A172 (cell line): Measurements from ENCODE around the gene TTC33. TPM values are rescaled to one million over a fixed set of nuclear protein-coding genes. Genes with fewer than 3 reads are reported as not detected.
"Not testable (repeated sequence)": the region's sequence is repeated elsewhere in the genome, so short reads cannot be mapped to it uniquely, and the experiment has no call there.

Source experiments
- DNase-seq: peaks from one replicate; pipeline ENCODE4 v3.0.0-alpha.2; 2015; ENCODE audit warnings: low spot score
- total RNA-seq: library from RNA; depleted of rRNA; stranded (reverse); fragments of >200 nt; shearing (Covaris generic); gene quantifications from 2 replicates; pipeline ENCODE4 v1.2.3, GENCODE V29; 2014

The TTC33 gene
- total RNA-seq, 1 experiment from 2014 or later, result 24.4 TPM

DNA sequence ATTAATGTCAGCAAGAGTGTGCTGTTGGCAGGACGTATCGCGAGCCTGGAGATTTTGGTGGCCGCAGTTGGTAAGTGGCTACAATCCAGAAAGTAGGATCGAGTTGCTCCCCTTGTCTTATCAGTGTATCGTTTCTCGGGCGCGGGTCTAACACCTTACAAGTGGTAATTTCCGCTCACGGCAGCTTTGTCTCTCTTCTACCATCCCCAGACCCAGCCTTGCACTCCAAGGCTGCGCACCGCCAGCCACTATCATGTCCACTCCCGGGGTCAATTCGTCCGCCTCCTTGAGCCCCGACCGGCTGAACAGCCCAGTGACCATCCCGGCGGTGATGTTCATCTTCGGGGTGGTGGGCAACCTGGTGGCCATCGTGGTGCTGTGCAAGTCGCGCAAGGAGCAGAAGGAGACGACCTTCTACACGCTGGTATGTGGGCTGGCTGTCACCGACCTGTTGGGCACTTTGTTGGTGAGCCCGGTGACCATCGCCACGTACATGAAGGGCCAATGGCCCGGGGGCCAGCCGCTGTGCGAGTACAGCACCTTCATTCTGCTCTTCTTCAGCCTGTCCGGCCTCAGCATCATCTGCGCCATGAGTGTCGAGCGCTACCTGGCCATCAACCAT is 74.9 kb downstream of the TTC33 start:
- DNase-seq, result no peak

DNA sequence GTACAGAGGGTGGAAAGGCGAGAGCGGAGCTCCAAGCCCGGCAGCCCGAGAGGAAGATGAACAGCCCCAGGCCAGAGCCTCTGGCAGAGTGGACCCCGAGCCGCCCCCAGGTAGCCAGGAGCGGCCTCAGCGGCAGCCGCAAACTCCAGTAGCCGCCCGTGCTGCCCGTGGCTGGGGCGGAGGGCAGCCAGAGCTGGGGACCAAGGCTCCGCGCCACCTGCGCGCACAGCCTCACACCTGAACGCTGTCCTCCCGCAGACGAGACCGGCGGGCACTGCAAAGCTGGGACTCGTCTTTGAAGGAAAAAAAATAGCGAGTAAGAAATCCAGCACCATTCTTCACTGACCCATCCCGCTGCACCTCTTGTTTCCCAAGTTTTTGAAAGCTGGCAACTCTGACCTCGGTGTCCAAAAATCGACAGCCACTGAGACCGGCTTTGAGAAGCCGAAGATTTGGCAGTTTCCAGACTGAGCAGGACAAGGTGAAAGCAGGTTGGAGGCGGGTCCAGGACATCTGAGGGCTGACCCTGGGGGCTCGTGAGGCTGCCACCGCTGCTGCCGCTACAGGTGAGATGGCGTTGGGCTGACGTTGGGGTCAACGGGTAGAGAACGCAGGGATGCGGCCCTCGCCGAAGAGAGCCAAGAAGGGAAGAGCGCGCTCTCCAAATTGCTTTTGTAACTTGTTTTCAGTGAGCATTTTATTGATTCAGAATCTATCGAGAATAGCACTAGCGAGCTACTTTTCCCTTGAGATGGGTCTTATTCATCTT is 75.7 kb downstream of the TTC33 start, which contains the start of gene PTGER4:
TSS of gene PTGER4 (plus strand) at position 3 of the 769 bp plus-strand sequence. CDS start 1,079 bp downstream, outside the sequence.
- DNase-seq, result no peak

DNA sequence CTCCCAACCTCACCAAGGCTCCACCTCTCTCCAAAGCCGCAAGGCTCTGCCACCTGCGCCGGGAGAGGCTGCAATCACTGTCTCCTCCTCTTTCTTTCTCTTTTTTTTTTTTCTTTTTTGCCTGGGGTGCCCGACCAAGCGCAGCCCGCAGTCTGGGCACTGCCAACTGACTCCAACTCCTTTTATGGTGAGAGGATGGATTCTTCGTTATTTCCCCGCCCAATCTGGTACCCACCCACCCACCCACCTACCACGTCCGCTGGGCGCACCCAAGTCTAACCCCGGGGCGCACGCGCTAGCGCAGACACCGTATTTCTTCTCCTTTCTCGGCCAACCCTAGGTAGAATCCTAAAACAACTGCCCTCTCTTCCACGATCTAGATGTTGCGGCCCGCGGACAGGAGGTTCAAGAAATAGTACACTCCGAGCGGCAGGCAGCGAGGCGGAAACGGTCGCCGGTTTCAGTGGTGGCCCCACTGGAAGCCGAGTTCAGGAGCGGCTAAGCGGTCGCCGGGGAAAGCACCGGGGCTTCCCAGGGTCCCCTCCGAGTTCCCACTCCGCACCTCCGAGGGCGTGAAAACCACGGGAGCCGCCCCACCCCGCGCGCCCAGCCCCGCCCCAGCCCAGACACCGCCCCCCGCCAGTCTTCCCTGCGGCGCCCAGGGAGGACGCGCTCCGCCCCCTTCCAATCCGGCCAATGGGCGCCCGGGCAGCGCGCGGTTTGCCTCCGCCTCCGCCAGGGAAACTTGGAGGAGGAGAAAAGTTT is 76.4 kb downstream of the TTC33 start:
- DNase-seq, result peak; percentile 95

DNA sequence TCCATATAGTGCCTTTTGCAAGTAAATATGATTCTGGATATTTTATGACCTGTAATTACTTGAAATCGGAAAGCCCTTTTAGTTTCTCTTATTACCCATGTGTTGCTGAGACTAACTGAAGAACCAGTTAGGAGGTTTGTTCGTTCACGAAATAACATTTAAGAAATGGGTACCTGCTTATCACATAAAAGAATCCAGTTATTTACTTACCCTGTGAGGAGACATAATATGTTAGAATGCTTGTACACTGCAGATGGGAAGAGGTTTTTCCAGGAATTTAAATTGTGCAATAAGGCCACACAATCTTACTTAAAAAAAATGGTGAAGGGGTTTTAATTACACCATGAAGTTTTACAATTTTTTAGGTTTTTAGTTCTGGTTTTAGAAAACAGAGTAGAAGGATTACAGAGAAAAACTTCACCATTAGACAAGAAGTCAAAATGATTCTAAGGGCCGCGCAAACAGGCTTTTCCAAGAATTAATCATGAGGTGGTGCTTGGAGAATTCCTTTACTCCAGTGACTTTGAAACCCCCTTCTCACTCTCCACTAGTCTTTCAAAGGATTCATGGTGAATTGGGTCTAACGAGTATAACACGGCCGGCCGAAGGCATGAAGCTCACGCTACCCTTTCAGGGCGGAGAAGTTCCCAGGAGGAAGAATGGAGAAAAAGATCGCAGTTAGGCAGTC is 77.2 kb downstream of the TTC33 start:
- DNase-seq, result peak; percentile 29

DNA sequence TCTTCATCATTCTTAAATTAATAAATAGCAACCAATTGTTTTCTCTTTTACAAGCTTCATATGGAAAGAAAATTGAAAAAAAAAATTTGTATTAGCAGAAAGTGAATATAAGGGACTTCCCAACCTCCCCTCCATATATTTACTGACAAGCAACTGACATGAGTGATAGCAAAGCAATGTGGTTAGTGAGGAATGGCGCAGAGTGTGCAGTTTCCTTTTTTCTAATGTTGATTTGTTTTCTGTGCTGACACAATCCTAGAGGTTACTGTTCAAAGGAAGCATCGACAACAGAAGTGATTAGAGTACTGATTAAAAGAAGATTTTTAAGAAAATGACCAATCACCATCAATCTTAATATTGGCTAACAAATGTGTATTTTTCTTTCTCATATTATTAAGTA is 77.7 kb downstream of the TTC33 start:
- DNase-seq, result peak; percentile 41

DNA sequence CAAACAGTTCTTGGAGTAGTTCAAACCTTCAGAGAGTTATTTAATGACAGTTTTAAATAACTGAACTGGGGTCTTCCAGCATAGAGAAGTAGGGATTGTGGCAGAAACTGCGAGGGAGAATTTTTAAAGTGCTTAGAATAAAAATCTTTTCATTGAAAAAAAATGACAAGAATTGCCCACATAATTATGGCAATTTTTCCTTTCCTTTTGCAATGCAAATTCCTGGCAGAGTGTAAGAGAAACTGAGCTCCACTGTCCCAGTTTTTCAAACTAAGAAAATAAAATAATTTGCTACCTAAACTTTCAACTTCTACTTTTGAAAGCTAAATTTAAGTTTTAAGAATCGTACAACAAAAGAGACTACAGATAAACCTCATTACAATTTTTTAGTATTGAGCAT is 78.3 kb downstream of the TTC33 start:
- DNase-seq, result no peak

DNA sequence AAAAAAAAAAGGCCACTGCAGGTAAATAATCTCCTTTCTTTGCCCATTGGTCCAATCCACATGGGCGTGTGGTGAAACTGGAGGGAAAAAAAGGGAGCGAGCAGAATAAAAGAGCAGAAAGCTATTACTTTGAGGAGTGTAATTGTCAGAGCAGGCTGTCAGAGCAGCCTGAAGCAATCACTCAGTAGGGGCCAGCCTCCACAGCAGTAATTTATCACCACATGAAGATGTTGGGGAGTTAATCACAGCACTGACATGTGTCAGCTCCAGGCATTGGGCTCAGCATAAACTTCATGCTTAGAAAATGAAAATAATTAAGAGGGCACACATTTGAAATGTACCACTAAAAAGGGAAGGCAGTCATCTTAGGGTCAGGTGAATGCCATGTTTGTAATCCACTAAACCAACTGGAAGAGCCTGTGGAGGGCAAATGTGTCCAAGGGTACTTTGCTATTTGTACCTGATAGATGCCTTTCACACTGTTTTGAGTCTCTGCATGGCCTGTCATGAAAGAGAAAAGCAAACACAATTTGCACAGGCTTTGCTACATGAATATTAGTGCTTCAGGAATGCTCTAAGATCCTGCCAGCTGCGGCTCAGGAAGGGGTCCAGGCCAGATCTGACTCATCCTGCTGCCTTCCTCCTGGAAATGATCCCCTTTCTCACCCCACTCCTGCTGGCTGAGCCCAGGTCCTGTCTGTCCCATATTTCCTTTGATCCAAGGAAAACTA is 79.0 kb downstream of the TTC33 start:
- peak; percentile 91 for DNase-seq

DNA sequence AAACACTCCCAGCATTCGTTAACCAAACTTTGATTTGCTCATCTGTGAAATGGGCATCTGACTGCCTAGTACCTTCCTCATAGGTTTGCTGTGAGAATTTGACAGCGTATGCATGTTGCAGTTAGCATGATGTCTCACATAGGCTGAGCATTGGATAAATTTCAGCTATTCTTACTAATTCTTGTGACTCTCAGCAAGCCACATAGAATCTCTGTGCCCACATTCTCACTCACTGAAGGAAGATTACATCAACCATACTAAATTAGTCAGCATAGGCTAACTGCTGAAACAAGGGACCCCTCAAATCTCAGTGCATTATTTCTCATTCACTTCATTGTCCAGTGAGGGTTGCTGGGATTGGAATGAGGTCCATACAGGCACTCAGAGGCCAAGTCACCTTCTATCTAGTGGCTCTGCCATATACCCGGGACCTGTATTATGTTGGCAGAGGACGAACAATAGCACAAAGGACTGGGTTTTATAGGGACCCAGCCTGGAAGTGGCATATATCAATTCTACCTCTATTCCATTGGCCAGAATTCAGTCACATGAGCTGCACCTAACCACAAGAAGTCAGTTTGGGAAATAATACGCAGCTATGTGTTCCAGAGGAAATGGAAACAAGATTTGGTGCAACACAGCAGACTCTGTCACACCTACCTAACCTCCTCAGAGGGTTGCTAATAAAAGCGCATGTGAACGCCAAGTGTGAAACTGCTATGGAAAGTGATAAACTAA is 80.2 kb downstream of the TTC33 start:
- no peak for DNase-seq

DNA sequence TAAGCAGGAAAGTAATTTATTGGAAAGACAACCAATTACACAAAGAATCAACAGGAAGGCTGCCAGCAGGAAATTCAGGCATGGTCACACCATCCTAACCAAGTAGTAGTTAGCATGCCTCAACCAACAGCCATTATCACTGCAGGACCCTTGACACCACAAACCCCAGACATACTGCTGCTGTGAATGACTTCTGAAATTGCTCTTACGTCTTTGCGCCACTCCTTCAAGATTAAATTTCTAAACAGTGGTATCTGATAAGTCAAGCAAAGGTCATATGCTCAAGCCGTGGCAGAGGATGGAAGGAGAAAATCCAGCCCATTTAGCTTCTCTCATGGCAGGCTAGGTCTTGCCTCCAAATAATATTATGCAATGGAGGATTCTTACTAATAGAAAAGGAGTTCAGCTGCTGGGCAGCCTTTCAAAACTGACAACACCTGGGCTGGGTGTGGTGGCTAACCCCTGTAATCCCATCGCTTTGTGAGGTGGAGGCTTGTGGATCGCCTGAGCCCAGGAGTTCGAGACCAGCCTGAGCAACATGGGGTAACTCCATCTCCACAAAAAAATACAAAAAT is 81.0 kb downstream of the TTC33 start:
- no peak for DNase-seq

DNA sequence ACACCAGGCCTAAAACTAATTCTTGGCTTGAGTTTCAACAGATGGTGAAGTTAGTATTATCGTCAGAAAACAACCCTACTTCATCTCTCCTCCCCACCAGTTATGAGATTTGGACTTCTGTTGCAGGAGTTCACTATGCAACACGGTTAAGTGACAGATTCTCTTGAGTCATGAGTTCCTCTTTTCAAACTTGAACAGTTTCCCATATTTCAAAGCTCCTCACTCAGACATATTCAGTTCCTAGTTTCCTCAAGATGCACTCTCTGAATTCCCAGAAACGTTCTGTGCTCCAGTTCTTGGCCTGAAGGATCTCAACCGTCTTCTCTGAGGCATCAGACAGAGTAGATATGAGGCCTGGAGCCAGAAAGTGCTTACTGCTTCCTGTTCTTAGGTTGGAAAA is 83.3 kb downstream of the TTC33 start:
- DNase-seq, result no peak

DNA sequence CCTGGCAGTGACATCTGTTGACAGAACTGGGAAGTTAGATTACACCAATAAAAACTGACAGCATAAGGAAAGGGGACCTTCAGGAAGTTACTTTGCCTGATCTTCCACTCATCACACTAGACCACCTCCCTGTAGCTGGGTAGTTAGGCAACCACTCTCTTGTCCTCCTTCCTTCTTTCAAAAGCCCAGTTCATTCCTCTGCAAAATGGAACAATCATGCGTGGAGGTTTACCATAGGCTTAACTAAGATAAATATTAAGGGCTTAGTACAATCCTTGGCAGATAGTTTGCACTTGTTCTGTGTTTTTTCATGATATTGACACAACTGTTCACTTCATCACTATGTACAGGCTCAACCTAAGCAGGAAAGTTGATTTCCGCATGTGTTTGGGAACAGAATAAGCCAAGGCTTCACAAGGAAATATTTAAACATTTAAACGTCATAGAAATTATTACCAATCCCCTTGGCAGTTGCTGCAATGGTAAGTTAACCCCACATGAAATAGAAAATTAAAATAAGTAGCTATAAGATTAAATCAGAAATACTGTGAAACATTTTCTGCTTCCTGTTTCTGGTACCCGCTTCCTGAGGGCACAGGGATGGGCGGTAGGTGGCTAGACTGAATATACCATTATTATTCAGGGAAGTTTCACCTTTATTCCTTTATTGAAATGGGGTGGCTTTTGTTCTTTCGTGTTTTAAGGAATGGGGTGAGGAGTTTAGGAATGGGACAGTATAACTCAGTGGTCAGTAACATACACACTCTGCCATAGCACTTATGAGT is 86.0 kb downstream of the TTC33 start:
- no peak for DNase-seq

DNA sequence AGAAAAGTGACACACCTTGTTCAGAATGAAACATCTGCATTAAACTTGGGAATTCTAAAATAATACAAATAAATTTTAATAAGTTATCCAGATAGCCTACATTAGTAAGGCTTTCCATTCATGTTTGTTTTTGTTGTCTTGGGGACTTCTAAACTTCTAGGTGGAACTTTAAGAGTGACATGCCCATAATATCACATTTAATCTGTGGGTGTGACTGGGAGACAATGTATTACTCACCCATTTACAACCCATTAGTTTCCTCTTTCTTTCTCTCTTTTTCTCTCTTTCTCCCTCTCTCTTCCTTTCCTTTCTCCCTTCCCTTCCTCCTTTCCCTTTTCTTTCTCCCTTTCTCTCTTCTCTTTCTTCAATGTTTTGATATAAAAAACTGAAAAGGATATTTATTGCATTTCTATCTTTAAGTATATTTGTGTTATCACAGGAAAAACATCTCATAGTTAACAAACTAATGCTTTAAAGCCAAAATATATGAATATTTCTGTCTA is 88.5 kb downstream of the TTC33 start:
- DNase-seq, result no peak

DNA sequence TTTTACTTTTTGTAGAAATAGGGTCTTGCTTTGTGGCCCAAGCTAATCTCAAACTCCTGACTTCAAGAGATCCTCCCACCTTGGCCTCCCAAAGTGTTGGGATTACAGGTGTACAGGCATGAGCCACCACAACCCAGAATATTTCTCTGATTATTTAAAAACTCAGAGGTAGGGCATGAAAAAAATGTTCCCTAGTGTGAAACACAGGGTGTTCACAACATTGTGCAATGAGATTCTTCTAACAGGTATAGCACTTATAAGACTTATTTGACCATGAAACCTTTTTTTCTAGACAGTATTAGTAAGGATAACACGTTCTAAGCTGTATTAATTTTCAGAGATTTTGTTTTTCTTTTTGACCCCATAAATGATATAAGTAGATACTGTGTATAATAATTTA is 89.1 kb downstream of the TTC33 start:
- no peak for DNase-seq

DNA sequence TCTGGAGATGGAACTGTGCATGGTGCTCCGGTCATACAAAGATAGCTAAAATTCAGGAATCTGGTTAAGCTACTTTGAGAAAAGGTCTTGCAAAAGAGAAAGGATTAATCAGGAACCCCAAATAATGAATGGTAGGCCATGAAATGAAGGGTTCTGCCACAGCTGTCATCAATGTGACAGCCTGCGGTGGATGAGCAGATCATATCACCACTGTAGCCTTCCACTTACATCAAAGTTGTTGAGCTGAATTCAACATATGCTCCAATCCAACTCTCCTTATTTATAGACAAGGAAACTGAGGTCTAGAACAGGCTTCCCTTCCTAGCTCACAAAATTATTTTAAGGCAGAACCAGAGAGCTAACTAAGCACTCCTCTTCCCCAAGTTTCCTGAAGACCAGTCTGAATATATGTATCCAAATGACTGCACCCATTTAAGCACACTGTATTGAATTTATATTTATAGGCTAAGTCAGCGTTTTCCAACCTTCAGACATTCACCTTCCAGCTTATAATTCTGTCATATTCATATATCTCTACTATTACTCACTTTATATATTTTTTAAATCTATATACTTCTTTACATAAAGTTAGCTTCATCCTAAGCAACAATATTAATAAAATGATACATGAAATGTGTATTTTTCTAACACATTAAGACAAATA is 90.0 kb downstream of the TTC33 start:
- DNase-seq, result no peak

DNA sequence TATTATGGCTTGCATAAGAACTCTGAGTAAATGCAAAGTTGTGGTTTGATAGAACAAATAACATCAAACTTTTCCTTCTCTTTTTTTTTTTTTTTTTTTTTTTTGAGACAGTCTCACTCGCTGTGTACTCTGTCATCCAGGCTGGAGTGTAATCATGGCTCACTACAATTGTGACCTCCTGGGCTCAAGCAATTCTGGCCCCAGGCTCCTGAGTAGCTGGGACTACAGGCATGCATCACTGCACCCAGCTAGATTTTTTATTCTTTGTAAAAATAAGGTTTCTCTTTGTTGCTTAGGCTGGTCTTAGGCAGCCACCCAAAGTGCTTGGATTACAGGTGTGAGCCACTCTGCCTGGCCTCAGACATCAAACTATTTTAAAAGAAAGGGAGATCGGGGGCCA is 95.0 kb downstream of the TTC33 start:
- no peak for DNase-seq

DNA sequence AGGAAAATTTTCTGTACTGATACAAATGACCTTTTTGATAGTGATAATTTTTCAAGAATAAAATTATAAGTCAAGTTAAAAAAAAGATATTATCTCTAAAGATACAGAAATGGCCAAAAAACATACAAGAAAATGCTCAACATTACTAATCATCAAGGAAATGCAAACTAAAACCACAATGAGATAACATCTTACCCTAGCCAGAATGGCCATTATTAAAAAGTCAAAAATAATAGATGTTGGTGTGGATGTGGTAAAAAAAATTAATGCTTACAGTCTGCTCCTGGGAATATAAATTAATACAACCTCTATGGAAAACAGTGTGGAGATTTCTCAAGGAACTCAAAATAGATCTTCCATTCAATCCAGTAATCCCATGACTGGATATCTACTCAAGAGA is 99.0 kb downstream of the TTC33 start:
- DNase-seq, result no peak

DNA sequence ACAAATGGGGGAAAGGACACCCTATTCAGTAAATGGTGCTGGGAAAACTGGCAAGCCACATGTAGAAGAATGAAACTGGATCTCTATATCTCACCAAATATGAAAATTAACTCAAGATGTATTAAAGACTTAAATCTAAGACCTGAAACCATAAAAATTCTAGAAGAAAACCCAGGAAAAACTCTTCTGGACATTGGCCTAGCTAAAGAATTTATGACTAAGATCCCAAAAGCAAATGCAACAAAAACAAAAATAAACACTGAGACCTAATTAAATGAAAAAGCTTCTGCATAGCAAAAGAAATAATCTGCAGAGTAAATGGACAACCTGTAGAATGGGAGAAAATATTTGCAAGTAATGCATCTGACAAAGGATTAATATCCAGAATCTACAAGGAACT is 99.7 kb downstream of the TTC33 start:
- DNase-seq, result not testable (repeated sequence)

DNA sequence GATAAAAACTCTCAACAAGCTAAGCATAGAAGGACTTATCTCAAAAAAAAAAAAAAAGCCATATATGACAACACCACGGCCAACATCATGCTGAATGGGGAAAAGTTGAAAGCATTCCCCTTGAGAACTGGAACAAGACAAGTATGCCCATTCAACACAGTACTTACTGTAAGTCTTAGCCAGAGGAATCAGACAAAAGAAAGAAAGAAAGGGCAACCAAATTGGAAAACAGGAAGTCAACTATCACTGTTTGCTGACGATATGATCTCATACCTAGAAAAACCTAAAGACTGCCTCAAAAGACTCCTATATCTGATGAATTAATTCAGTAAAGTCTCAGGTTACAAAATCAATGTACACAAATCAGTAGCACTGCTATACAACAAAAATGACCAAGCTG is 100.6 kb downstream of the TTC33 start:
- no peak for DNase-seq
